ENCODE data around the gene RRAGC. TPM values are rescaled to one million over a fixed set of nuclear protein-coding genes. Genes with fewer than 3 reads are reported as not detected.

Gene RRAGC
- total and polyA plus RNA-seq, 10 donors, result 9.4 to 28.1 (median 19.6) TPM

GRCh38 chr1:38899560-38899959 lies 40.0 kb upstream of the RRAGC start:
- H3K27me3 ChIP-seq (replicated peaks in 1 of 7), result no peaks in the 10 kb centered on the region
- intact Hi-C loops (cut with DNase I; ENCODE audit: low total_unique reads), result no loop called here
- 86 to 94% (median 88%) methylated on average over 4 of the region's 4 CpGs for WGBS, 5 donors
- no peak overlapping the region for H3K27ac ChIP-seq
- H3K36me3 ChIP-seq, result no peaks in the 10 kb centered on the region
- no peak overlapping the region for H3K4me3 ChIP-seq
- DNase-seq, result no peak
- no peaks in the 10 kb centered on the region for H3K9me3 ChIP-seq
- no peaks in the 10 kb centered on the region for H3K4me1 ChIP-seq
- TF ChIP-seq POLR2A (IDR thresholded peaks at IDR 0.05) (no peak), CTCF (IDR thresholded peaks at IDR 0.05 in 8 of 11, conservative IDR thresholded peaks at IDR 0.05 in 3 of 11) (no peak), POLR2AphosphoS5 (IDR thresholded peaks at IDR 0.05) (no peak)

GRCh38 chr1:38898653-38899230 lies 39.2 kb upstream of the RRAGC start:
- H3K4me1 ChIP-seq, result no peaks in the 10 kb centered on the region
- no peak overlapping the region for H3K4me3 ChIP-seq
- no peaks in the 10 kb centered on the region for H3K27me3 ChIP-seq (replicated peaks in 1 of 7)
- intact Hi-C loops (cut with DNase I; ENCODE audit: low total_unique reads), result no loop called here
- H3K27ac ChIP-seq, result no peak overlapping the region
- H3K9me3 ChIP-seq, result no peaks in the 10 kb centered on the region
- no peaks in the 10 kb centered on the region for H3K36me3 ChIP-seq
- TF ChIP-seq POLR2AphosphoS5 (IDR thresholded peaks at IDR 0.05) (no peak), POLR2A (IDR thresholded peaks at IDR 0.05) (no peak), CTCF (IDR thresholded peaks at IDR 0.05 in 8 of 11, conservative IDR thresholded peaks at IDR 0.05 in 3 of 11) (no peak)
- DNase-seq, result no peak

GRCh38 chr1:38896169-38896568 lies 36.6 kb upstream of the RRAGC start:
- WGBS, 5 donors, result 82 to 99% (median 93%) methylated on average over 2 of the region's 2 CpGs
- Histone ChIP-seq H3K27me3 (replicated peaks in 1 of 7) (no peaks in the 10 kb centered on the region), H3K36me3 (no peaks in the 10 kb centered on the region), H3K9me3 (no peaks in the 10 kb centered on the region), H3K4me1 (no peaks in the 10 kb centered on the region), H3K27ac (no peak overlapping the region), H3K4me3 (no peak overlapping the region)
- TF ChIP-seq CTCF (IDR thresholded peaks at IDR 0.05 in 8 of 11, conservative IDR thresholded peaks at IDR 0.05 in 3 of 11) (no peak), POLR2A (IDR thresholded peaks at IDR 0.05) (no peak), POLR2AphosphoS5 (IDR thresholded peaks at IDR 0.05) (no peak)
- intact Hi-C loops (cut with DNase I; ENCODE audit: low total_unique reads), result no loop called here
- no peak for DNase-seq

- TF ChIP-seq CTCF (IDR thresholded peaks at IDR 0.05 in 8 of 11, conservative IDR thresholded peaks at IDR 0.05 in 3 of 11), result no peak
- no peak for TF ChIP-seq POLR2AphosphoS5 (IDR thresholded peaks at IDR 0.05)
- no peak for TF ChIP-seq POLR2A (IDR thresholded peaks at IDR 0.05)
- Histone ChIP-seq H3K4me1 (no peaks in the 10 kb centered on the region), H3K27ac (no peak overlapping the region), H3K4me3 (no peak overlapping the region), H3K9me3 (no peaks in the 10 kb centered on the region), H3K27me3 (replicated peaks in 1 of 7) (no peaks in the 10 kb centered on the region), H3K36me3 (no peaks in the 10 kb centered on the region)
- intact Hi-C loops (cut with DNase I; ENCODE audit: low total_unique reads), result no loop called here
- DNase-seq, result no peak
- WGBS, 5 donors, result 73 to 90% (median 86%) methylated on average over 1 of the region's 1 CpG
These were observed 33.4 kb upstream of the RRAGC start for GRCh38 chr1:38892976-38893375.
